Measurements from ENCODE around the gene SORD.

DNA sequence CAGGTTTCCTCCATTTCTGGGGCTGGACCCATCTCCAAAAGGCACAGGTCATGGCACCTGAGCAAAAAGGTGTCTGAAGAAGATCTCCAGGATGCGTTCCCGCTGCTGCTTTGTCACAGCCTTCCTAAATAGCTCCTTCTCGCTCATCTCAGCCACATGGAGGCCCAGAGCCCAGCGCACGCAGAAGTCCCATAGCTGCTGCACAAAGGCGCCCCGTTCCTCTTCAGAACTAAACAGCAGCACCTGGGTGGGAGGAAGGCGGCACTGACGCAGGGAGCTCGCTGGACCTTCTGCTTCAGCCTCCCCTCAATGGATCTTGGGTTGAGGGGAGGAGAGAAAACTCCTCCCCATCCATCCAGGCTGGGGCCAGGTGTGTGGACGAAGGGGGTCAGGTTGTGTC, 82.6 kb downstream of the SORD start:
- TF ChIP-seq, protein P1, sequence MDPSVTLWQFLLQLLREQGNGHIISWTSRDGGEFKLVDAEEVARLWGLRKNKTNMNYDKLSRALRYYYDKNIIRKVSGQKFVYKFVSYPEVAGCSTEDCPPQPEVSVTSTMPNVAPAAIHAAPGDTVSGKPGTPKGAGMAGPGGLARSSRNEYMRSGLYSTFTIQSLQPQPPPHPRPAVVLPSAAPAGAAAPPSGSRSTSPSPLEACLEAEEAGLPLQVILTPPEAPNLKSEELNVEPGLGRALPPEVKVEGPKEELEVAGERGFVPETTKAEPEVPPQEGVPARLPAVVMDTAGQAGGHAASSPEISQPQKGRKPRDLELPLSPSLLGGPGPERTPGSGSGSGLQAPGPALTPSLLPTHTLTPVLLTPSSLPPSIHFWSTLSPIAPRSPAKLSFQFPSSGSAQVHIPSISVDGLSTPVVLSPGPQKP (IDR thresholded peaks at IDR 0.05; ENCODE audit: low read depth, low read length), result no peak
- TF ChIP-seq, protein P2, sequence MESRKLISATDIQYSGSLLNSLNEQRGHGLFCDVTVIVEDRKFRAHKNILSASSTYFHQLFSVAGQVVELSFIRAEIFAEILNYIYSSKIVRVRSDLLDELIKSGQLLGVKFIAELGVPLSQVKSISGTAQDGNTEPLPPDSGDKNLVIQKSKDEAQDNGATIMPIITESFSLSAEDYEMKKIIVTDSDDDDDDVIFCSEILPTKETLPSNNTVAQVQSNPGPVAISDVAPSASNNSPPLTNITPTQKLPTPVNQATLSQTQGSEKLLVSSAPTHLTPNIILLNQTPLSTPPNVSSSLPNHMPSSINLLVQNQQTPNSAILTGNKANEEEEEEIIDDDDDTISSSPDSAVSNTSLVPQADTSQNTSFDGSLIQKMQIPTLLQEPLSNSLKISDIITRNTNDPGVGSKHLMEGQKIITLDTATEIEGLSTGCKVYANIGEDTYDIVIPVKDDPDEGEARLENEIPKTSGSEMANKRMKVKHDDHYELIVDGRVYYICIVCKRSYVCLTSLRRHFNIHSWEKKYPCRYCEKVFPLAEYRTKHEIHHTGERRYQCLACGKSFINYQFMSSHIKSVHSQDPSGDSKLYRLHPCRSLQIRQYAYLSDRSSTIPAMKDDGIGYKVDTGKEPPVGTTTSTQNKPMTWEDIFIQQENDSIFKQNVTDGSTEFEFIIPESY (IDR thresholded peaks at IDR 0.05), result no peak
- TF ChIP-seq EZH2 (IDR thresholded peaks at IDR 0.05; ENCODE audit: borderline replicate concordance, control insufficient read depth, low read depth, low read length), result no peak
- no peak for TF ChIP-seq POLR2A (IDR thresholded peaks at IDR 0.05; ENCODE audit: low read depth, low read length)
- TF ChIP-seq HDAC6 (IDR thresholded peaks at IDR 0.05; ENCODE audit: unreplicated experiment), result no peak
- TF ChIP-seq POLR2AphosphoS5 (IDR thresholded peaks at IDR 0.05; ENCODE audit: low read length), result no peak
- TF ChIP-seq, protein P3, sequence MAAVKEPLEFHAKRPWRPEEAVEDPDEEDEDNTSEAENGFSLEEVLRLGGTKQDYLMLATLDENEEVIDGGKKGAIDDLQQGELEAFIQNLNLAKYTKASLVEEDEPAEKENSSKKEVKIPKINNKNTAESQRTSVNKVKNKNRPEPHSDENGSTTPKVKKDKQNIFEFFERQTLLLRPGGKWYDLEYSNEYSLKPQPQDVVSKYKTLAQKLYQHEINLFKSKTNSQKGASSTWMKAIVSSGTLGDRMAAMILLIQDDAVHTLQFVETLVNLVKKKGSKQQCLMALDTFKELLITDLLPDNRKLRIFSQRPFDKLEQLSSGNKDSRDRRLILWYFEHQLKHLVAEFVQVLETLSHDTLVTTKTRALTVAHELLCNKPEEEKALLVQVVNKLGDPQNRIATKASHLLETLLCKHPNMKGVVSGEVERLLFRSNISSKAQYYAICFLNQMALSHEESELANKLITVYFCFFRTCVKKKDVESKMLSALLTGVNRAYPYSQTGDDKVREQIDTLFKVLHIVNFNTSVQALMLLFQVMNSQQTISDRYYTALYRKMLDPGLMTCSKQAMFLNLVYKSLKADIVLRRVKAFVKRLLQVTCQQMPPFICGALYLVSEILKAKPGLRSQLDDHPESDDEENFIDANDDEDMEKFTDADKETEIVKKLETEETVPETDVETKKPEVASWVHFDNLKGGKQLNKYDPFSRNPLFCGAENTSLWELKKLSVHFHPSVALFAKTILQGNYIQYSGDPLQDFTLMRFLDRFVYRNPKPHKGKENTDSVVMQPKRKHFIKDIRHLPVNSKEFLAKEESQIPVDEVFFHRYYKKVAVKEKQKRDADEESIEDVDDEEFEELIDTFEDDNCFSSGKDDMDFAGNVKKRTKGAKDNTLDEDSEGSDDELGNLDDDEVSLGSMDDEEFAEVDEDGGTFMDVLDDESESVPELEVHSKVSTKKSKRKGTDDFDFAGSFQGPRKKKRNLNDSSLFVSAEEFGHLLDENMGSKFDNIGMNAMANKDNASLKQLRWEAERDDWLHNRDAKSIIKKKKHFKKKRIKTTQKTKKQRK (IDR thresholded peaks at IDR 0.05; ENCODE audit: low read depth, low read length), result no peak
- no peak for TF ChIP-seq CREB1 (IDR thresholded peaks at IDR 0.05; ENCODE audit: low read depth)
- no peak for TF ChIP-seq DPF2 (IDR thresholded peaks at IDR 0.05)
- no peak for TF ChIP-seq ESRRA (IDR thresholded peaks at IDR 0.05; ENCODE audit: low read length)
- TF ChIP-seq CHD2 (IDR thresholded peaks at IDR 0.05; ENCODE audit: borderline replicate concordance, low read depth, low read length), result no peak
- TF ChIP-seq, protein P4, sequence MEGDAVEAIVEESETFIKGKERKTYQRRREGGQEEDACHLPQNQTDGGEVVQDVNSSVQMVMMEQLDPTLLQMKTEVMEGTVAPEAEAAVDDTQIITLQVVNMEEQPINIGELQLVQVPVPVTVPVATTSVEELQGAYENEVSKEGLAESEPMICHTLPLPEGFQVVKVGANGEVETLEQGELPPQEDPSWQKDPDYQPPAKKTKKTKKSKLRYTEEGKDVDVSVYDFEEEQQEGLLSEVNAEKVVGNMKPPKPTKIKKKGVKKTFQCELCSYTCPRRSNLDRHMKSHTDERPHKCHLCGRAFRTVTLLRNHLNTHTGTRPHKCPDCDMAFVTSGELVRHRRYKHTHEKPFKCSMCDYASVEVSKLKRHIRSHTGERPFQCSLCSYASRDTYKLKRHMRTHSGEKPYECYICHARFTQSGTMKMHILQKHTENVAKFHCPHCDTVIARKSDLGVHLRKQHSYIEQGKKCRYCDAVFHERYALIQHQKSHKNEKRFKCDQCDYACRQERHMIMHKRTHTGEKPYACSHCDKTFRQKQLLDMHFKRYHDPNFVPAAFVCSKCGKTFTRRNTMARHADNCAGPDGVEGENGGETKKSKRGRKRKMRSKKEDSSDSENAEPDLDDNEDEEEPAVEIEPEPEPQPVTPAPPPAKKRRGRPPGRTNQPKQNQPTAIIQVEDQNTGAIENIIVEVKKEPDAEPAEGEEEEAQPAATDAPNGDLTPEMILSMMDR (IDR thresholded peaks at IDR 0.05 in 2 of 3, conservative IDR thresholded peaks at IDR 0.05 in 1 of 3; ENCODE audit: control insufficient read depth in 2 of 3, extremely low read depth in 1 of 3, insufficient read depth in 1 of 3, low read depth in 3 of 3, low read length in 3 of 3), result no peak

All from GM12878 (cell line).